ENCODE results near the gene PGGHG.

GRCh38 chr11:255816-256215 is 33.1 kb upstream of the PGGHG start:
- no peak for TF ChIP-seq CTCF (IDR thresholded peaks at IDR 0.05)
- no peak for TF ChIP-seq ZFX (IDR thresholded peaks at IDR 0.05; ENCODE audit: borderline replicate concordance)

Measured in 22Rv1 (cell line).